Inflammatory macrophage treated with lipopolysaccharide for 1 hour (primary cell): ENCODE data around the gene SNN.

ENCODE experiments used
- DNase-seq, 2 donors: peaks; one replicate each; pipeline ENCODE4 v3.0.0-alpha.2; 2020 to 2022

Gene SNN

GRCh38 chr16:11681976-11682654, 13.9 kb downstream of the SNN start:
- no peak for DNase-seq

GRCh38 chr16:11682655-11683096, 14.4 kb downstream of the SNN start:
- peak; percentile 78 to 81 for DNase-seq

- no peak for DNase-seq
These were observed 14.9 kb downstream of the SNN start for GRCh38 chr16:11683145-11683544.

- no peak for DNase-seq
These were observed 16.2 kb downstream of the SNN start for GRCh38 chr16:11684231-11685025.

- DNase-seq, result no peak
These were observed 17.8 kb downstream of the SNN start for GRCh38 chr16:11685844-11686618.

- DNase-seq, result no peak
These were observed 18.6 kb downstream of the SNN start for GRCh38 chr16:11686713-11687380.

- DNase-seq, result no peak
These were observed 19.6 kb downstream of the SNN start for GRCh38 chr16:11687601-11688519.

GRCh38 chr16:11688520-11688886, 20.2 kb downstream of the SNN start:
- no peak for DNase-seq

GRCh38 chr16:11689031-11689840, 21.0 kb downstream of the SNN start:
- DNase-seq, result peak; percentile 74 to 75

GRCh38 chr16:11691235-11691634, 23.0 kb downstream of the SNN start:
- no peak for DNase-seq

- DNase-seq, result no peak
These were observed 23.5 kb downstream of the SNN start for GRCh38 chr16:11691771-11692170.

GRCh38 chr16:11692171-11692570, 23.9 kb downstream of the SNN start:
- DNase-seq, result no peak

- DNase-seq, result no peak
These were observed 24.4 kb downstream of the SNN start for GRCh38 chr16:11692651-11693050.

- no peak for DNase-seq
These were observed 28.2 kb downstream of the SNN start for GRCh38 chr16:11696266-11697012.

GRCh38 chr16:11697319-11697718, 29.1 kb downstream of the SNN start:
- no peak for DNase-seq

- DNase-seq, result no peak
These were observed 30.0 kb downstream of the SNN start for GRCh38 chr16:11698271-11698689.

GRCh38 chr16:11699234-11699894, 31.1 kb downstream of the SNN start:
- DNase-seq, result no peak

GRCh38 chr16:11700264-11701029, 32.2 kb downstream of the SNN start:
- DNase-seq, result peak; percentile 36 to 40
